Adrenal gland (tissue), 12 donors: Measurements from ENCODE around the gene BHLHE23. TPM values are rescaled to one million over a fixed set of nuclear protein-coding genes. Genes with fewer than 3 reads are reported as not detected.

Experiments
- DNase-seq, 7 donors: peaks; one replicate each; pipeline ENCODE4 v3.0.0-alpha.2; 2019 to 2020
- H3K27ac ChIP-seq, 5 donors: fragments of 200-600 bp; sonication (generic) in 4 of 5; 1 replicate in 3 of 5; 2 replicates in 2 of 5; pipeline versions ENCODE4 v1.5.1 to v1.8.0; 2016 to 2020; ENCODE audit warnings: mild to moderate bottlenecking in 1 of 5
- H3K27me3 ChIP-seq: fragments of 200-600 bp; 2 replicates; pipeline ENCODE4 v1.8.0; 2021
- H3K36me3 ChIP-seq, 2 donors: fragments of 200-600 bp; replicated peaks in 1 of 2; 1 replicate in 1 of 2; 2 replicates in 1 of 2; pipeline versions ENCODE4 v1.5.1 to v1.8.0; 2018 to 2022
- H3K4me1 ChIP-seq, 2 donors: fragments of 200-600 bp; replicated peaks in 1 of 2; 1 replicate in 1 of 2; 2 replicates in 1 of 2; pipeline versions ENCODE4 v1.5.1 to v1.8.0; 2018 to 2021
- H3K4me3 ChIP-seq, 4 donors: fragments of 200-600 bp; sonication (generic) in 3 of 4; one replicate each; pipeline ENCODE4 v1.5.1; 2016 to 2018
- H3K9me3 ChIP-seq, 3 donors: fragments of 200-600 bp; sonication (generic) in 1 of 3; replicated peaks in 1 of 3; 1 replicate in 2 of 3; 2 replicates in 1 of 3; pipeline versions ENCODE4 v1.5.1 to v1.8.0; 2016 to 2021
- POLR2A ChIP-seq, 2 donors: fragments of 450-650 bp; IDR thresholded peaks; one replicate each; pipeline ENCODE4 v1.6.1; 2017; ENCODE audit warnings: antibody characterized with exemption in 2 of 2, mild to moderate bottlenecking in 2 of 2, moderate library complexity in 1 of 2
- WGBS, 4 donors: extraction: QIAGEN DNeasy Blood & Tissue Kit in 2 of 4; methylation state at CpG; one replicate each; pipeline versions ENCODE4 v1.1.5 to v1.1.7; 2013 to 2017; 5-methylcytosine and 5-hydroxymethylcytosine counted together
- intact Hi-C, 2 donors: fragments of 100-400 bp; cut with DNase I; formaldehyde crosslinking; loops; one replicate each; pipeline versions ENCODE4 v1.14.1 to v1.15.0; 2022 to 2023
- polyA plus RNA-seq, 3 donors: library from polyadenylated mRNA; stranded (reverse); fragments of 200-250 nt in 2 of 3; fragments of 350-450 nt in 1 of 3; fragmentation: Illumina TruSeq in 1 of 3; extraction: RNeasy Lipid Tissue Mini Kit (QIAGEN cat#74804) in 1 of 3; gene quantifications; one replicate each; pipeline ENCODE4 v1.2.3, GENCODE V29; 2013 to 2014
- total RNA-seq, 9 donors: library from RNA; depleted of rRNA in 4 of 9; stranded (reverse); fragments of >200 nt in 4 of 9; fragments of 120-200 nt in 1 of 9; fragmentation: NEBNext Ultra II Directional in 1 of 9; extraction: Animal tissue kit (Norgen Biotek cat#: 25700) in 1 of 9; gene quantifications; one replicate each; pipeline versions ENCODE4 v1.1.0 to v1.2.4, GENCODE V29; 2013 to 2023
- TF ChIP-seq, protein P1 (sequence below), 6 experiments: fragments of 450-650 bp in 4 of 6; fragments of 200-600 bp in 2 of 6; sonication (generic) in 1 of 6; IDR thresholded peaks; 1 replicate in 5 of 6; 2 replicates in 1 of 6; pipeline versions ENCODE4 v1.5.1 to v1.8.0; 2016 to 2021; ENCODE audit warnings: antibody characterized with exemption in 6 of 6, mild to moderate bottlenecking in 2 of 6, moderate library complexity in 1 of 6
- donor health status: healthy with polysubstance abuse.
- donor health status: Bipolar disorder and iron deficiency.
- donor health status: DM: yes; HTN: yes; CAD: no.
- donor health status: DM: no; HTN: no; CAD: no.
- donor health status: DM: no; HTN: no; CAD: no.
- donor health status: DM: yes; HTN: yes; CAD: no.

The BHLHE23 gene
- total and polyA plus RNA-seq, 12 donors, result not detected

DNA sequence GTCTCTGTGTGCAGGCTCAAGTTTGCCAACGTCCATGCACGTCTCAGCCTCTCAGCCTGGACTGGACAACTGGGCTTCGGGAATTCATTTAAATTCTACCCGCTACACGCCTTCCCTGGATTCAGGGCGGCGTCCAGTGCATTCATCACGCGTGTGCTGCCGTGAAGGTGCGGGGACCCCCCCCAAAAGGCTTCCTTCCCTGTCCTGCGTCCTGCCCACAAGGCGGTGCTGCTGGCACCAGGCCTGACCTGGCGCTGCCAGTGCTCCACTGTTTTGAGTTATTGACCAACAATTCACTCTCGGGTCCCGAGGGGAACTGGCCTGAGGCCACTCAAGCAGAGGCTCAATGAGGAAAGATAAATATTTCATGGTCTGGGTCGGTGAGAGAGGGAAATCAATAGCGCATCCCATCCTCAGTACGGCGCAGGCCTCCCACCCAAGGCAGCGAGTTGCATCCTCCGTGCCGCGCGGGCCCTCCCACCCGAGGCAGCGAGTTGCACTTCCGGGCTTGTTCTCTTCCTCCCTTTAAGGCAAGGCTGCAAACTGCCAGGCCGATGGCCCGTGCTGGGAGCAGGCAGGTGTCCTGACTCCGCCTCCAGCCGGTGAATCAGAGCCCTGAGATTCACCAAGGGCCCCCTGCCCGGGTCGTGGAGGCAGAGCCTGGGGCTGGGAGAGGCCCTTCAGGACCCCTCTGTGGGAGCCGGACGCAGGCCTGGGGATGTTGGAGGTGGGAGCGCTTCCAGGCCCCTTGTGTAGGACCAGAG lies 22.8 kb upstream of the BHLHE23 start:
- TF ChIP-seq, protein P1, sequence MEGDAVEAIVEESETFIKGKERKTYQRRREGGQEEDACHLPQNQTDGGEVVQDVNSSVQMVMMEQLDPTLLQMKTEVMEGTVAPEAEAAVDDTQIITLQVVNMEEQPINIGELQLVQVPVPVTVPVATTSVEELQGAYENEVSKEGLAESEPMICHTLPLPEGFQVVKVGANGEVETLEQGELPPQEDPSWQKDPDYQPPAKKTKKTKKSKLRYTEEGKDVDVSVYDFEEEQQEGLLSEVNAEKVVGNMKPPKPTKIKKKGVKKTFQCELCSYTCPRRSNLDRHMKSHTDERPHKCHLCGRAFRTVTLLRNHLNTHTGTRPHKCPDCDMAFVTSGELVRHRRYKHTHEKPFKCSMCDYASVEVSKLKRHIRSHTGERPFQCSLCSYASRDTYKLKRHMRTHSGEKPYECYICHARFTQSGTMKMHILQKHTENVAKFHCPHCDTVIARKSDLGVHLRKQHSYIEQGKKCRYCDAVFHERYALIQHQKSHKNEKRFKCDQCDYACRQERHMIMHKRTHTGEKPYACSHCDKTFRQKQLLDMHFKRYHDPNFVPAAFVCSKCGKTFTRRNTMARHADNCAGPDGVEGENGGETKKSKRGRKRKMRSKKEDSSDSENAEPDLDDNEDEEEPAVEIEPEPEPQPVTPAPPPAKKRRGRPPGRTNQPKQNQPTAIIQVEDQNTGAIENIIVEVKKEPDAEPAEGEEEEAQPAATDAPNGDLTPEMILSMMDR (IDR thresholded peaks at IDR 0.05), result no peak
- no peak for TF ChIP-seq POLR2A (IDR thresholded peaks at IDR 0.05)
- H3K27me3 ChIP-seq, result peaks cover 63% of the 10 kb centered on the region
- no peak for DNase-seq
- intact Hi-C loops, result no loop called here
- H3K4me1 ChIP-seq, result no peaks in the 10 kb centered on the region
- no peaks in the 10 kb centered on the region for H3K9me3 ChIP-seq
- 14 to 53% (median 32%) methylated on average over 12 to 37 of the region's 37 CpGs for WGBS, 4 donors
- H3K4me3 ChIP-seq, result no peak overlapping the region
- no peak overlapping the region for H3K27ac ChIP-seq
- no peaks in the 10 kb centered on the region for H3K36me3 ChIP-seq

DNA sequence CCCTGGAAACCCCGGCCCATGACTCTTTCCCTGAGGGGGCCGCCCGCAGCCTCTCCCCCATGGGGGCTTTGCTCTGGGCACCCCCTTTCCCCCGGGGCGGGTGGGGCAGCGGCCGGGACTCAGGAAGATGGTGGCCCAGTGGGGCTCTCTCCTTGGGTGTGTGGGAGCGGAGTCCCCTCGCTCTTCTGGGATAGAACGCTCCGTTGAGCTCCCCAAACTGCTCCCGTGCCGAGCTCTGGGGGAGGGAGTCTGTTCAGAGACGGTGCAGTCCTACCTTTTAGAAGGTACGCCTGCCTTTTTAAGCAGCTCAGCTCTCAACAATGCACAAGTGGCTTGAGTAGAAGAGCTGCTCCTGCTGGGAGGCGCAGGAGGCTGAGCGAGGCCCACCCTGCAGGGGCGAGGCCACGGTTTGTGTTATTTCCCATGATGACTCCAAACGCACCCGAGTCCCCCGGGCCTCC lies 21.7 kb upstream of the BHLHE23 start:
- WGBS, 4 donors, result 3 to 28% (median 13%) methylated on average over 5 to 22 of the region's 22 CpGs
- H3K4me1 ChIP-seq, result no peaks in the 10 kb centered on the region
- H3K36me3 ChIP-seq, result no peaks in the 10 kb centered on the region
- TF ChIP-seq, protein P1 (IDR thresholded peaks at IDR 0.05), result no peak
- TF ChIP-seq POLR2A (IDR thresholded peaks at IDR 0.05), result no peak
- H3K9me3 ChIP-seq, result no peaks in the 10 kb centered on the region
- intact Hi-C loops, result no loop called here
- peaks cover 66% of the 10 kb centered on the region for H3K27me3 ChIP-seq
- no peak overlapping the region for H3K27ac ChIP-seq
- no peak for DNase-seq
- no peak overlapping the region for H3K4me3 ChIP-seq

DNA sequence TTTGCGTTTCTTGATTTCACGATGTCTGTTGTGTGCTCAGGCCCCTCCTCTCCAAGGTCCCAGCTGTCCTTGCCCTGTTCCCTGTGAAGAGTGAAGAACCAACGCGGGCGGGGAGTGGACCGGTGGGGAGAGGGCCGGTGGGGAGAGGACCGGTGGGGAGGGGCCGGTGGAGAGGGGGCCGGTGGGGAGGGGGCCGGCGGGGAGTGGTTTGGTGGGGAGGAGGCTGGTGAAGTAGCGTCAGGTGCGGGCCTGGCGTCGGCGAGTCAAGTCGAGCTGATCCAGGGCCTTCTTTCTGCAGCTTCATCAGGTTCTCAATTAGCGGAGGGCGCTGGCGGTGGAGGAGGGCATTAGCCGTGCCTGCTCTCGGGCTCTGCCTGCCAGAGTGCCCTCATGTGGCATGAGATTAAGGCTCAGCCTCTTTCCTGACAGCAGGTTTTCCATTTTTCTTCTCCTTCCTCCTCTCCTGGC lies 21.2 kb upstream of the BHLHE23 start:
- no peaks in the 10 kb centered on the region for H3K4me1 ChIP-seq
- no peak for DNase-seq
- no peak for TF ChIP-seq POLR2A (IDR thresholded peaks at IDR 0.05)
- TF ChIP-seq, protein P1 (IDR thresholded peaks at IDR 0.05), result no peak
- H3K4me3 ChIP-seq, result no peak overlapping the region
- WGBS, 4 donors, result 3 to 10% (median 9%) methylated on average over 7 to 22 of the region's 23 CpGs
- H3K36me3 ChIP-seq, result no peaks in the 10 kb centered on the region
- H3K27me3 ChIP-seq, result peaks cover 69% of the 10 kb centered on the region
- H3K27ac ChIP-seq, result no peak overlapping the region
- intact Hi-C loops, result no loop called here
- no peaks in the 10 kb centered on the region for H3K9me3 ChIP-seq

DNA sequence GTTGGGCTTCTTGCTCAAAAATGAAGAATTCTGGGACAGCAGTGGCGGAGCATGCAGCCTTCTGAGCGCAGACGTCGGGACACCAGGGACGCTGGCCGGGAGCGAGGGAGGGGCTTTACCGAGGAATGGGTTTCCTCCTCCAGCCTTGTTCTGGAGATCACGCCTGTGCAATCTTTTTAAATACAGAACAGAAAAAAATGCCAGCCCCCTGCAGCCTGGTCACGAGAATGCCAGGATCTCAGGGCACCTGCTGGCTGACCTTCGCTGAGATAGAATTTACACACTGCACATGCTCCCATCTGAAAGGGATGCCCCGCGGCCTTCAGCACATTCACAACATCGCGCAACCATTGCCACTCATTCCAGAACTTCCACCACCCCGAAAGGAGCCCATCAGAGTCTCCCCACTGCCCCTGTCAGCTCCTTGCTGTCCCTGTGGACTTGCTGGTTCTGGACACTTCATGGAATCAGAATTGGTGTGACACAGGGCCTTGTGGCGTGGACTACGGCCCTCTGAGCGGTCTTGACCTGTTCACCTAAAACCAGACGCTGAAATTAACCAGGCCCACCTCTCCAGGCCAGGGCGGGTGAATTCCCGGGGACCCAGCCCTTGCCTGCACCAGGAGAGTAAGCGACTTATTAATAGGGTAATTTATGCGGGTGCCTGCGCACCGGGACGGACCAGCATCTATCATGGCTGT lies 20.6 kb upstream of the BHLHE23 start:
- Histone ChIP-seq H3K36me3 (no peaks in the 10 kb centered on the region), H3K9me3 (no peaks in the 10 kb centered on the region), H3K4me3 (no peak overlapping the region), H3K27ac (no peak overlapping the region), H3K4me1 (no peaks in the 10 kb centered on the region), H3K27me3 (peaks cover 65% of the 10 kb centered on the region)
- 51 to 70% (median 60%) methylated on average over 25 to 27 of the region's 27 CpGs for WGBS, 4 donors
- intact Hi-C loops, result no loop called here
- no peak for DNase-seq
- TF ChIP-seq POLR2A (IDR thresholded peaks at IDR 0.05), result no peak
- TF ChIP-seq, protein P1 (IDR thresholded peaks at IDR 0.05), result no peak
